ENCODE results near the gene DEFB129.

DNA sequence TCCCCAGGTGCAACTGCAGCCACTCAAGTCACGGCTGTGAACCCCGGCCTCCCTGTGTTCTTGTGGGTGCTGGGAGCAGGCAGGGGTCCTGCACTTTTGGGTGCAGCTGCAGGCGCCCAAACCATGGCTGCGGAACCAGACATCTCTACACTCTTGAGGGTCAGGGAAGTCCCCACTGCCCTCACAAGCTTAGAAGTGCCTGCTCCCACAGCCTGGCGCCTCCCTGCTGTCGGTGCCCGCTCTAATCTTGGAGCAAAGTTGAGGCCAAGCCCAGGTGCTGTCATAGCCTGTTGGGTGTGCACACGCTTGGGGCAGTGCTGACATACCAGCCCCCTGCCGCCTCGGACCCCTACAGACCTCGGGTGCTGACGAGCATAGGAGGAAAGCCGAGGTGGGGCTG is 36.6 kb downstream of the DEFB129 start:
- no peak for TF ChIP-seq POLR2AphosphoS5 (IDR thresholded peaks at IDR 0.05; ENCODE audit: insufficient read depth in 1 of 2, low read depth in 1 of 2)
- TF ChIP-seq, protein P1, sequence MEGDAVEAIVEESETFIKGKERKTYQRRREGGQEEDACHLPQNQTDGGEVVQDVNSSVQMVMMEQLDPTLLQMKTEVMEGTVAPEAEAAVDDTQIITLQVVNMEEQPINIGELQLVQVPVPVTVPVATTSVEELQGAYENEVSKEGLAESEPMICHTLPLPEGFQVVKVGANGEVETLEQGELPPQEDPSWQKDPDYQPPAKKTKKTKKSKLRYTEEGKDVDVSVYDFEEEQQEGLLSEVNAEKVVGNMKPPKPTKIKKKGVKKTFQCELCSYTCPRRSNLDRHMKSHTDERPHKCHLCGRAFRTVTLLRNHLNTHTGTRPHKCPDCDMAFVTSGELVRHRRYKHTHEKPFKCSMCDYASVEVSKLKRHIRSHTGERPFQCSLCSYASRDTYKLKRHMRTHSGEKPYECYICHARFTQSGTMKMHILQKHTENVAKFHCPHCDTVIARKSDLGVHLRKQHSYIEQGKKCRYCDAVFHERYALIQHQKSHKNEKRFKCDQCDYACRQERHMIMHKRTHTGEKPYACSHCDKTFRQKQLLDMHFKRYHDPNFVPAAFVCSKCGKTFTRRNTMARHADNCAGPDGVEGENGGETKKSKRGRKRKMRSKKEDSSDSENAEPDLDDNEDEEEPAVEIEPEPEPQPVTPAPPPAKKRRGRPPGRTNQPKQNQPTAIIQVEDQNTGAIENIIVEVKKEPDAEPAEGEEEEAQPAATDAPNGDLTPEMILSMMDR (IDR thresholded peaks at IDR 0.05): no peak
- no peak for TF ChIP-seq POLR2A (IDR thresholded peaks at IDR 0.05)

All from vagina (tissue), 2 donors.